ENCODE data around the gene FBL. TPM values are rescaled to one million over a fixed set of nuclear protein-coding genes. Genes with fewer than 3 reads are reported as not detected.

FBL gene
- total RNA-seq, 1 experiment from 2014 or later = 554 TPM

DNA sequence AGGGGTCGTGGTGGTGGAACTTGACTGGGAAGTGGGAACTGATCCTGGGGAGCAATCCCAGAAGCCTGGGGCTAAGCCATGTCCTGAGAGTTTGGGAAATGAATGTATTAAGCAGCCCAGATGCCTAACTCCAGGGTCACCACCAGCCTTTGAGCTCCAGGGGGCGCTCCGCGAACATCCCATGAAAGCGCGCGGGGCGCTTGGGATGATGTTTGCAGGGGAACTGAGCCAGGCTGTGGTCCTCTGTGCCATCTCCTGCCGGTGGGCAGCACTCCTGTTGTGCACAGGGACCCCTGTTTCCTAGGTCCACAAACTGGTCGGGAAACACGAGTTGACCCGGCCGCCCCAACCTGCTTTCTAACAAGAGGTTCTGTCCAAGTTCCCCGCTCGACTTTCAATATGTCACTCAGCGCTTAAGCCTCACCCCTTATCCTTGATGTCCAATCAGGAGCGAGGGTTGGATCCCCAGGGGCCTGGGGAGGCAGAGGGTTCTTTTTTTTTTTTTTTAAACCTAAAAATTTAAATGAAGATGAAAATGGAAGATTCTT is 53.1 kb downstream of the FBL start:
- no peaks in the 10 kb centered on the region for H3K9me2 ChIP-seq (ENCODE audit: insufficient read depth)
- no peak overlapping the region for H3K27ac ChIP-seq (ENCODE audit: low read depth, low read length)
- DNase-seq (ENCODE audit: low read depth, low spot score) (peak; percentile 65), ATAC-seq (peak; percentile 99)
- RAD21 ChIA-PET (ENCODE audit: low non-redundant PET in 1 of 2, low total read pairs in 2 of 2, uncharacterized antibody in 2 of 2, unreplicated experiment in 2 of 2) = no interaction called here
- peaks cover 22% of the 10 kb centered on the region for H3K27me3 ChIP-seq (ENCODE audit: insufficient read depth, low read length)
- CTCF ChIA-PET = interaction anchor here (0.6 to 2.2 kb wide), 16 partner anchors 10 to 1529 kb away, joined by 3 to 15 read pairs (median 6); partner anchors contain the start of genes FBL, LEUTX, PSMC4 and SPINT2
- H2AFZ ChIP-seq (ENCODE audit: low read depth, low read length, poor library complexity, severe bottlenecking) = peak overlapping the region; percentile 87
- TF ChIP-seq CEBPB (IDR thresholded peaks at IDR 0.05; ENCODE audit: low read depth) (no peak), SIN3A (IDR thresholded peaks at IDR 0.05; ENCODE audit: low read depth) (no peak), POLR2A (IDR thresholded peaks at IDR 0.05; ENCODE audit: borderline replicate concordance, extremely low read depth, insufficient read depth, insufficient read length) (no peak), YY1 (IDR thresholded peaks at IDR 0.05; ENCODE audit: extremely low read depth, insufficient replicate concordance, low read depth, low read length) (no peak), EGR1 (IDR thresholded peaks at IDR 0.05; ENCODE audit: low read depth) (no peak), SRF (IDR thresholded peaks at IDR 0.05; ENCODE audit: low read depth) (no peak), TCF7L2 (IDR thresholded peaks at IDR 0.05; ENCODE audit: borderline replicate concordance, extremely low read depth, insufficient read depth, insufficient read length) (no peak), CBX3 (IDR thresholded peaks at IDR 0.05; ENCODE audit: low read depth) (no peak), RAD21 (IDR thresholded peaks at IDR 0.05; ENCODE audit: low read depth) (peak; percentile 88), POLR2AphosphoS5 (IDR thresholded peaks at IDR 0.05; ENCODE audit: low read depth, low read length) (no peak), JUND (IDR thresholded peaks at IDR 0.05) (no peak), EZH2phosphoT487 (IDR thresholded peaks at IDR 0.05; ENCODE audit: borderline replicate concordance) (no peak), FOSL1 (IDR thresholded peaks at IDR 0.05; ENCODE audit: low read depth) (no peak), EZH2 (IDR thresholded peaks at IDR 0.05) (no peak)
- TF ChIP-seq, protein P1, sequence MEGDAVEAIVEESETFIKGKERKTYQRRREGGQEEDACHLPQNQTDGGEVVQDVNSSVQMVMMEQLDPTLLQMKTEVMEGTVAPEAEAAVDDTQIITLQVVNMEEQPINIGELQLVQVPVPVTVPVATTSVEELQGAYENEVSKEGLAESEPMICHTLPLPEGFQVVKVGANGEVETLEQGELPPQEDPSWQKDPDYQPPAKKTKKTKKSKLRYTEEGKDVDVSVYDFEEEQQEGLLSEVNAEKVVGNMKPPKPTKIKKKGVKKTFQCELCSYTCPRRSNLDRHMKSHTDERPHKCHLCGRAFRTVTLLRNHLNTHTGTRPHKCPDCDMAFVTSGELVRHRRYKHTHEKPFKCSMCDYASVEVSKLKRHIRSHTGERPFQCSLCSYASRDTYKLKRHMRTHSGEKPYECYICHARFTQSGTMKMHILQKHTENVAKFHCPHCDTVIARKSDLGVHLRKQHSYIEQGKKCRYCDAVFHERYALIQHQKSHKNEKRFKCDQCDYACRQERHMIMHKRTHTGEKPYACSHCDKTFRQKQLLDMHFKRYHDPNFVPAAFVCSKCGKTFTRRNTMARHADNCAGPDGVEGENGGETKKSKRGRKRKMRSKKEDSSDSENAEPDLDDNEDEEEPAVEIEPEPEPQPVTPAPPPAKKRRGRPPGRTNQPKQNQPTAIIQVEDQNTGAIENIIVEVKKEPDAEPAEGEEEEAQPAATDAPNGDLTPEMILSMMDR (IDR thresholded peaks at IDR 0.05 in 2 of 3, conservative IDR thresholded peaks at IDR 0.05 in 1 of 3; ENCODE audit: borderline replicate concordance in 1 of 3, insufficient read depth in 1 of 3, low read depth in 2 of 3, low read length in 2 of 3) = peak; percentile 83 to 92 (median 91)
- TF ChIP-seq, protein P2, sequence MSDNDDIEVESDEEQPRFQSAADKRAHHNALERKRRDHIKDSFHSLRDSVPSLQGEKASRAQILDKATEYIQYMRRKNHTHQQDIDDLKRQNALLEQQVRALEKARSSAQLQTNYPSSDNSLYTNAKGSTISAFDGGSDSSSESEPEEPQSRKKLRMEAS (IDR thresholded peaks at IDR 0.05) = no peak
- TF ChIP-seq, protein P3, sequence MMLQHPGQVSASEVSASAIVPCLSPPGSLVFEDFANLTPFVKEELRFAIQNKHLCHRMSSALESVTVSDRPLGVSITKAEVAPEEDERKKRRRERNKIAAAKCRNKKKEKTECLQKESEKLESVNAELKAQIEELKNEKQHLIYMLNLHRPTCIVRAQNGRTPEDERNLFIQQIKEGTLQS (IDR thresholded peaks at IDR 0.05) = no peak
- TF ChIP-seq, protein P4, sequence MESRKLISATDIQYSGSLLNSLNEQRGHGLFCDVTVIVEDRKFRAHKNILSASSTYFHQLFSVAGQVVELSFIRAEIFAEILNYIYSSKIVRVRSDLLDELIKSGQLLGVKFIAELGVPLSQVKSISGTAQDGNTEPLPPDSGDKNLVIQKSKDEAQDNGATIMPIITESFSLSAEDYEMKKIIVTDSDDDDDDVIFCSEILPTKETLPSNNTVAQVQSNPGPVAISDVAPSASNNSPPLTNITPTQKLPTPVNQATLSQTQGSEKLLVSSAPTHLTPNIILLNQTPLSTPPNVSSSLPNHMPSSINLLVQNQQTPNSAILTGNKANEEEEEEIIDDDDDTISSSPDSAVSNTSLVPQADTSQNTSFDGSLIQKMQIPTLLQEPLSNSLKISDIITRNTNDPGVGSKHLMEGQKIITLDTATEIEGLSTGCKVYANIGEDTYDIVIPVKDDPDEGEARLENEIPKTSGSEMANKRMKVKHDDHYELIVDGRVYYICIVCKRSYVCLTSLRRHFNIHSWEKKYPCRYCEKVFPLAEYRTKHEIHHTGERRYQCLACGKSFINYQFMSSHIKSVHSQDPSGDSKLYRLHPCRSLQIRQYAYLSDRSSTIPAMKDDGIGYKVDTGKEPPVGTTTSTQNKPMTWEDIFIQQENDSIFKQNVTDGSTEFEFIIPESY (IDR thresholded peaks at IDR 0.05; ENCODE audit: extremely low read depth, insufficient replicate concordance, low read length) = no peak
- H3K4me1 ChIP-seq (ENCODE audit: control insufficient read depth in 1 of 2, insufficient read depth in 2 of 2, low read length in 2 of 2) = peaks cover 0 to 6% of the 10 kb centered on the region in 2 experiments; a peak in 2 of 4 replicates
- H3K4me2 ChIP-seq (ENCODE audit: low read length) = peak overlapping the region; percentile 79
- BruUV-seq (replicated peaks) = no TSS peak
- H3K9ac ChIP-seq (ENCODE audit: low read length) = no peak overlapping the region
- H3K36me3 ChIP-seq (ENCODE audit: control insufficient read depth in 1 of 2, insufficient read depth in 2 of 2, low read length in 2 of 2) = no peaks in the 10 kb centered on the region
- no peaks in the 10 kb centered on the region for H4K20me1 ChIP-seq (ENCODE audit: insufficient read depth)
- intact Hi-C loops (cut with micrococcal nuclease) = loop anchor here (1.0 to 5.0 kb wide), 3 partner anchors 51 to 429 kb away; partner anchors contain the start of gene PSMC4
- POLR2A ChIA-PET = interaction anchor here (1.1 kb wide), 1 partner anchor 177 kb away, joined by 4 read pairs; no protein-coding TSS in a partner anchor
- H3K79me2 ChIP-seq (ENCODE audit: insufficient read depth, low read length) = no peaks in the 10 kb centered on the region
- H3K9me3 ChIP-seq (ENCODE audit: control insufficient read depth in 1 of 2, insufficient read depth in 1 of 2, low read depth in 1 of 2, low read length in 2 of 2) = no peaks in the 10 kb centered on the region
- peak overlapping the region; percentile 24 to 53 for H3K4me3 ChIP-seq (replicated peaks in 1 of 2; ENCODE audit: low read depth in 1 of 2, low read length in 2 of 2)

All from HCT116 (cell line).